GM08714 (cell line): Measurements from ENCODE around the gene ATAD5.
A peak's percentile ranks its signal among the peaks of the same experiment; 100 is the strongest.

ENCODE experiments used
- H3K4me3 ChIP-seq: fragments of 200-500 bp; sonication (Bioruptor generic); 2 replicates; pipeline ENCODE4 v1.5.1; 2014; ENCODE audit warnings: mild to moderate bottlenecking, low read length, inconsistent platforms
- ZNF274 ChIP-seq: IDR thresholded peaks from 2 replicates; pipeline ENCODE4 v1.6.1; 2012; ENCODE audit warnings: mild to moderate bottlenecking, low read depth, low read length

ATAD5 gene, protein sequence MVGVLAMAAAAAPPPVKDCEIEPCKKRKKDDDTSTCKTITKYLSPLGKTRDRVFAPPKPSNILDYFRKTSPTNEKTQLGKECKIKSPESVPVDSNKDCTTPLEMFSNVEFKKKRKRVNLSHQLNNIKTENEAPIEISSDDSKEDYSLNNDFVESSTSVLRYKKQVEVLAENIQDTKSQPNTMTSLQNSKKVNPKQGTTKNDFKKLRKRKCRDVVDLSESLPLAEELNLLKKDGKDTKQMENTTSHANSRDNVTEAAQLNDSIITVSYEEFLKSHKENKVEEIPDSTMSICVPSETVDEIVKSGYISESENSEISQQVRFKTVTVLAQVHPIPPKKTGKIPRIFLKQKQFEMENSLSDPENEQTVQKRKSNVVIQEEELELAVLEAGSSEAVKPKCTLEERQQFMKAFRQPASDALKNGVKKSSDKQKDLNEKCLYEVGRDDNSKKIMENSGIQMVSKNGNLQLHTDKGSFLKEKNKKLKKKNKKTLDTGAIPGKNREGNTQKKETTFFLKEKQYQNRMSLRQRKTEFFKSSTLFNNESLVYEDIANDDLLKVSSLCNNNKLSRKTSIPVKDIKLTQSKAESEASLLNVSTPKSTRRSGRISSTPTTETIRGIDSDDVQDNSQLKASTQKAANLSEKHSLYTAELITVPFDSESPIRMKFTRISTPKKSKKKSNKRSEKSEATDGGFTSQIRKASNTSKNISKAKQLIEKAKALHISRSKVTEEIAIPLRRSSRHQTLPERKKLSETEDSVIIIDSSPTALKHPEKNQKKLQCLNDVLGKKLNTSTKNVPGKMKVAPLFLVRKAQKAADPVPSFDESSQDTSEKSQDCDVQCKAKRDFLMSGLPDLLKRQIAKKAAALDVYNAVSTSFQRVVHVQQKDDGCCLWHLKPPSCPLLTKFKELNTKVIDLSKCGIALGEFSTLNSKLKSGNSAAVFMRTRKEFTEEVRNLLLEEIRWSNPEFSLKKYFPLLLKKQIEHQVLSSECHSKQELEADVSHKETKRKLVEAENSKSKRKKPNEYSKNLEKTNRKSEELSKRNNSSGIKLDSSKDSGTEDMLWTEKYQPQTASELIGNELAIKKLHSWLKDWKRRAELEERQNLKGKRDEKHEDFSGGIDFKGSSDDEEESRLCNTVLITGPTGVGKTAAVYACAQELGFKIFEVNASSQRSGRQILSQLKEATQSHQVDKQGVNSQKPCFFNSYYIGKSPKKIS (N-terminal part only)

GRCh38 chr17:30831663-30832437, at the start of gene ATAD5:
Gene ATAD5 (plus strand): TSS chr17:30831966. CDS start chr17:30832348, 382 bp downstream.
- no peak for TF ChIP-seq ZNF274
- peak within 1 kb of the TSS; percentile 97 for H3K4me3 ChIP-seq

- no peak for TF ChIP-seq ZNF274
- no peak overlapping the region for H3K4me3 ChIP-seq
These were observed 49.6 kb upstream of the ATAD5 start for GRCh38 chr17:30782206-30782605.

GRCh38 chr17:30788918-30789317, 42.8 kb upstream of the ATAD5 start:
- no peak overlapping the region for H3K4me3 ChIP-seq
- no peak for TF ChIP-seq ZNF274

GRCh38 chr17:30790279-30790678, 41.5 kb upstream of the ATAD5 start:
- H3K4me3 ChIP-seq = no peak overlapping the region
- TF ChIP-seq ZNF274 = no peak

- TF ChIP-seq ZNF274 = no peak
- no peak overlapping the region for H3K4me3 ChIP-seq
These were observed 38.3 kb upstream of the ATAD5 start for GRCh38 chr17:30793282-30793977.

- no peak overlapping the region for H3K4me3 ChIP-seq
- no peak for TF ChIP-seq ZNF274
These were observed 37.4 kb upstream of the ATAD5 start for GRCh38 chr17:30794372-30794771.

- TF ChIP-seq ZNF274 = no peak
These were observed 35.8 kb upstream of the ATAD5 start for GRCh38 chr17:30796016-30796415.

GRCh38 chr17:30801671-30802070, 30.1 kb upstream of the ATAD5 start:
- no peak for TF ChIP-seq ZNF274
- H3K4me3 ChIP-seq = no peak overlapping the region

More at GRCh38 chr17:30796016-30796415, 35.8 kb upstream of the ATAD5 start:
- H3K4me3 ChIP-seq = no peak overlapping the region

DNA sequence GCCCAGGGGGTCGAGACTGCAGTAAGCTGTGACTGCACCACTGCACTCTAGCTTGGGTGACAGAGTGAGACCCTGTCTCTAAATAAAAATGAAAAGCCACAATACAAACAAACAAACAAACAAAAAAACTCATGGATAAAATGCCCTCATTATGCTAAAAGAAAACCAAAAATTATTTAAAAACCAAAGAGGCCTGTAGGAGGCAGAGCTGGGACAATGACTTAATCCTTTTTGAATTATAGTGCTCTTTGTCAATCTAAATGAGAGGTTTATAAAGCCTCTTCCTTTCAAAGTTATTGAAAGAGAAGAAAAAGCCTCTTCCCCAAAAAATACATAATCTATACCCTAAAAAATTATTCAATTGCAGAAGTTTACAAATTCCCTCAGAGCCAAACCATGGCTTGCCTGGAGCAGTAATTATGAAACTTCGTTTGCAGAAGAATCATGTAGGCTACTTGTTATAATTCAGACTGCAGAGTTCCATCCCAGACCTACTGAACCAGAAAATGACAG, 25.8 kb upstream of the ATAD5 start:
- H3K4me3 ChIP-seq = no peak overlapping the region
- no peak for TF ChIP-seq ZNF274

DNA sequence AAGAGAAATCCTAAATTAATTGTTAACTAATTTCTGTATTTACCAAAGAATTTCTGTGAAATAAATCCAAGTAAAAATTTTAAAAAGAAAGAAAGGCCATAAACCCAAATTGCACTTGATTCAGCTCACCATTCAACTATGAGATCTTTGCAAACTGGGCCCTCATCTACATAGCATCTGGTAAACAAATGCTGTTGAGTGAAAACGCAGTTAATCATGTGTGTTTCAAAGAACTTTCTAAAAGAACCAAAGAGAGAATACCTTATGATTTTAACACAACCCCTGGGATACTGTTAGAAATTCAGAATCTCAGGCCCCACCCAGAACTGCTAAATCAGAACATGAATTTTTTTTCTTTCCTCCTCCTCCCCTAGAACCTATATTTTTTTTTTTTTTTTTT, 23.9 kb upstream of the ATAD5 start:
- H3K4me3 ChIP-seq = no peak overlapping the region
- TF ChIP-seq ZNF274 = no peak

- TF ChIP-seq ZNF274 = no peak
These were observed 22.9 kb upstream of the ATAD5 start for GRCh38 chr17:30808785-30809286.

GRCh38 chr17:30809867-30810266, 21.9 kb upstream of the ATAD5 start:
- no peak for TF ChIP-seq ZNF274
- H3K4me3 ChIP-seq = no peak overlapping the region

More at GRCh38 chr17:30808785-30809286, 22.9 kb upstream of the ATAD5 start:
- H3K4me3 ChIP-seq = peak overlapping the region; percentile 35; the same call in 1 of the 2 replicates
